Measurements from ENCODE around the gene SLC24A4. TPM values are rescaled to one million over a fixed set of nuclear protein-coding genes. Genes with fewer than 3 reads are reported as not detected.

The SLC24A4 gene
- total and polyA plus RNA-seq, 4 donors, result 0.47 to 2.4 (median 1.0) TPM

DNA sequence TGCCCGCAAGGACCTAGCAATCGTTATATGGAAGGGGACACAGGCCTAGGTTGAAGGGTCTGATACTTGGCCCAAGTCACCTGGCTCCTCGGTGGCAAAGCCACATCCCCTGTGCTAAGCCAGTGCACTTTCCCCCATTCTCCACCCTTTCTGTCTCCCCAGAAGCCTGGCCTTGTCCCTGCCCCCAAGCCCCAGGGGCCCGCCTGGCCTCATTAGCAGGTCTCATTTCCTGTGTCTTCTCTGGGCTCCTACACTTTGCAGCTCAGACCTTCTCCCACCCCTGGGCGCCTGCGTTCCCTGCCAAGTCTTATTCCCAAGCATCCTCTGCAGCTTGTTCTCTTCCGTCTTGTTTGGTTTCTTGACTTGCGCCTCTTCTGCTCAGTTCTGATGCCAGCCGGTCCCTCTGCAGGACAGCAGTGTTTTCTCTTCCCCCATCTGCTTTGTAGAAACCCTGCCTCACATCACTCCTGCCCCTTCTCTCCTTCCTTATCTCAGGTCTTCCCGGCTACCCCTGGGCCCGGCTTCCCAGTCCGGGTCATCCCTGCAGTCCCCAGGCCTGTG lies 66.7 kb downstream of the SLC24A4 start:
- Histone ChIP-seq H3K4me3 (no peak overlapping the region), H3K27me3 (ENCODE audit: control insufficient read depth in 3 of 3, insufficient read depth in 3 of 3, low read length in 2 of 3) (peaks cover 0 to 9% (median 0%) of the 10 kb centered on the region in 3 donors), H3K4me1 (ENCODE audit: control insufficient read depth in 5 of 5, insufficient read depth in 5 of 5, low read length in 5 of 5) (peaks cover 0 to 5% (median 0%) of the 10 kb centered on the region in 5 donors), H3K27ac (ENCODE audit: low read depth in 1 of 2, low read length in 1 of 2) (no peak overlapping the region), H3K9me3 (ENCODE audit: control insufficient read depth in 4 of 4, insufficient read depth in 3 of 4, low read length in 3 of 4) (peaks cover 0 to 10% (median 0%) of the 10 kb centered on the region in 4 donors), H3K9ac (ENCODE audit: insufficient read depth in 1 of 2, low read length in 2 of 2) (no peak overlapping the region), H3K36me3 (ENCODE audit: control insufficient read depth in 4 of 4, insufficient read depth in 4 of 4, low read length in 4 of 4) (no peaks in the 10 kb centered on the region)
- DNase-seq (peak in 1 of 3 donors; percentile 47), ATAC-seq (ENCODE audit: insufficient read depth, low FRiP score) (no peak)
- 71 to 80% methylated on average over 12 of the region's 12 CpGs for WGBS, 2 donors
- TF ChIP-seq, protein P1, sequence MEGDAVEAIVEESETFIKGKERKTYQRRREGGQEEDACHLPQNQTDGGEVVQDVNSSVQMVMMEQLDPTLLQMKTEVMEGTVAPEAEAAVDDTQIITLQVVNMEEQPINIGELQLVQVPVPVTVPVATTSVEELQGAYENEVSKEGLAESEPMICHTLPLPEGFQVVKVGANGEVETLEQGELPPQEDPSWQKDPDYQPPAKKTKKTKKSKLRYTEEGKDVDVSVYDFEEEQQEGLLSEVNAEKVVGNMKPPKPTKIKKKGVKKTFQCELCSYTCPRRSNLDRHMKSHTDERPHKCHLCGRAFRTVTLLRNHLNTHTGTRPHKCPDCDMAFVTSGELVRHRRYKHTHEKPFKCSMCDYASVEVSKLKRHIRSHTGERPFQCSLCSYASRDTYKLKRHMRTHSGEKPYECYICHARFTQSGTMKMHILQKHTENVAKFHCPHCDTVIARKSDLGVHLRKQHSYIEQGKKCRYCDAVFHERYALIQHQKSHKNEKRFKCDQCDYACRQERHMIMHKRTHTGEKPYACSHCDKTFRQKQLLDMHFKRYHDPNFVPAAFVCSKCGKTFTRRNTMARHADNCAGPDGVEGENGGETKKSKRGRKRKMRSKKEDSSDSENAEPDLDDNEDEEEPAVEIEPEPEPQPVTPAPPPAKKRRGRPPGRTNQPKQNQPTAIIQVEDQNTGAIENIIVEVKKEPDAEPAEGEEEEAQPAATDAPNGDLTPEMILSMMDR (IDR thresholded peaks at IDR 0.05; ENCODE audit: control extremely low read depth, extremely low read depth), result no peak

DNA sequence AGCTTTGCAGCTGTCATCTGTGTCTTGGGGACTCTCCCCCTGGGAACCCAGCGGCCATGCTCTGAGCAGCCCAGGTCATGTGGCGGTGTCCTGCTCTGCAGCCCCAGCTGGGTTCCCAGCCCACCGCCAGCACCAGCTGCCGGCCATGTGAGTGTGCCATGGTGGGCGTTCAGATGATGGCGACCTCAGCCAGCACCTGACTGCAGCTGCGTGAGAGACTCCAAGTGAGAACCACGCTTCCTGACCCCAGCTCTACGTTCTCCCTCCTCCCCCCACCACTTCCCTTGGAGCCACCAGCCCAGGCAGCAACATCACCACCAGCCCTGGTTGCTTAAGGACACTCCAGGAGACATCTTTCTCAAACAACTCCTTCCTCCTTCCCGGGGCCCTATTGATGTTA lies 68.8 kb downstream of the SLC24A4 start:
- no peak overlapping the region for H3K4me3 ChIP-seq
- peaks cover 0 to 6% (median 0%) of the 10 kb centered on the region in 5 donors for H3K4me1 ChIP-seq (ENCODE audit: control insufficient read depth in 5 of 5, insufficient read depth in 5 of 5, low read length in 5 of 5)
- peaks cover 0 to 12% (median 0%) of the 10 kb centered on the region in 4 donors for H3K9me3 ChIP-seq (ENCODE audit: control insufficient read depth in 4 of 4, insufficient read depth in 3 of 4, low read length in 3 of 4)
- H3K27me3 ChIP-seq (ENCODE audit: control insufficient read depth in 3 of 3, insufficient read depth in 3 of 3, low read length in 2 of 3), result peaks cover 0 to 2% (median 0%) of the 10 kb centered on the region in 3 donors
- DNase-seq (no peak), ATAC-seq (ENCODE audit: insufficient read depth, low FRiP score) (no peak)
- WGBS, 2 donors, result 45 to 68% methylated on average over 9 to 10 of the region's 10 CpGs
- TF ChIP-seq, protein P1 (IDR thresholded peaks at IDR 0.05; ENCODE audit: control extremely low read depth, extremely low read depth), result no peak
- H3K9ac ChIP-seq (ENCODE audit: insufficient read depth in 1 of 2, low read length in 2 of 2), result no peak overlapping the region
- H3K27ac ChIP-seq (ENCODE audit: low read depth in 1 of 2, low read length in 1 of 2), result no peak overlapping the region
- no peaks in the 10 kb centered on the region for H3K36me3 ChIP-seq (ENCODE audit: control insufficient read depth in 4 of 4, insufficient read depth in 4 of 4, low read length in 4 of 4)

DNA sequence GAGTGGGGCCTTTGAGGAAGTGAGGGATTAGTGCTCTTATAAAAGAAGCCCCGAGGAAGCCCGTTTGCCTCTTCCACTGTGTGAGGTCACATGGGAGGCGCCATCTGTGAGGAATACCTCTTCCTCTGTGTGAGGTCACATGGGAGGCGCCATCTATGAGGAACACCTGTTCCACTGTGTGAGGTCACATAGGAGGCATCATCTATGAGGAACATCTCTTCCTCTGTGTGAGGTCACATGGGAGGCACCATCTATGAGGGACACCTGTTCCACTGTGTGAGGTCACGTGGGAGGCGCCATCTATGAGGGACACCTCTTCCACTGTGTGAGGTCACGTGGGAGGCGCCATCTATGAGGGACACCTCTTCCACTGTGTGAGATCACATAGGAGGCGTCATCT lies 69.7 kb downstream of the SLC24A4 start:
- H3K4me1 ChIP-seq (ENCODE audit: control insufficient read depth in 5 of 5, insufficient read depth in 5 of 5, low read length in 5 of 5), result peaks cover 0 to 6% (median 0%) of the 10 kb centered on the region in 5 donors
- DNase-seq (no peak), ATAC-seq (ENCODE audit: insufficient read depth, low FRiP score) (no peak)
- no peak overlapping the region for H3K9ac ChIP-seq (ENCODE audit: insufficient read depth in 1 of 2, low read length in 2 of 2)
- WGBS, 2 donors, result 65 to 88% methylated on average over 9 of the region's 9 CpGs
- H3K9me3 ChIP-seq (ENCODE audit: control insufficient read depth in 4 of 4, insufficient read depth in 3 of 4, low read length in 3 of 4), result peaks cover 0 to 12% (median 0%) of the 10 kb centered on the region in 4 donors
- H3K27me3 ChIP-seq (ENCODE audit: control insufficient read depth in 3 of 3, insufficient read depth in 3 of 3, low read length in 2 of 3), result peaks cover 0 to 2% (median 0%) of the 10 kb centered on the region in 3 donors
- H3K27ac ChIP-seq (ENCODE audit: low read depth in 1 of 2, low read length in 1 of 2), result no peak overlapping the region
- H3K36me3 ChIP-seq (ENCODE audit: control insufficient read depth in 4 of 4, insufficient read depth in 4 of 4, low read length in 4 of 4), result no peaks in the 10 kb centered on the region
- no peak overlapping the region for H3K4me3 ChIP-seq
- TF ChIP-seq, protein P1 (IDR thresholded peaks at IDR 0.05; ENCODE audit: control extremely low read depth, extremely low read depth), result no peak

Data from lung (tissue), 12 donors.